Peyer's patch (tissue), 4 donors: ENCODE measurements around the gene LEMD1. TPM values are rescaled to one million over a fixed set of nuclear protein-coding genes. Genes with fewer than 3 reads are reported as not detected.

Experiments used
- DNase-seq, 3 donors: peaks; one replicate each; pipeline ENCODE4 v3.0.0-alpha.2; 2017 to 2019
- H3K27ac ChIP-seq, 4 donors: fragments of 200-600 bp; sonication (generic); one replicate each; pipeline ENCODE4 v1.5.1; 2016 to 2019
- H3K27me3 ChIP-seq, 2 donors: fragments of 200-600 bp; sonication (generic); one replicate each; pipeline ENCODE4 v1.5.1; 2019
- H3K36me3 ChIP-seq, 3 donors: fragments of 200-600 bp; sonication (generic); one replicate each; pipeline ENCODE4 v1.5.1; 2016 to 2019
- H3K4me1 ChIP-seq, 4 donors: fragments of 200-600 bp; sonication (generic); one replicate each; pipeline ENCODE4 v1.5.1; 2016 to 2019
- H3K4me3 ChIP-seq, 4 donors: fragments of 200-600 bp; sonication (generic); 1 replicate in 3 of 4; 2 replicates in 1 of 4; pipeline ENCODE4 v1.5.1; 2016 to 2019; ENCODE audit warnings: mild to moderate bottlenecking in 1 of 4
- H3K9me3 ChIP-seq, 4 donors: fragments of 200-600 bp; sonication (generic); one replicate each; pipeline ENCODE4 v1.5.1; 2016 to 2019; ENCODE audit warnings: mild to moderate bottlenecking in 1 of 4
- POLR2A ChIP-seq, 2 donors: fragments of 450-650 bp; IDR thresholded peaks; one replicate each; pipeline ENCODE4 v1.5.1; 2017; ENCODE audit warnings: antibody characterized with exemption in 2 of 2, mild to moderate bottlenecking in 2 of 2, moderate library complexity in 2 of 2
- total RNA-seq, 4 donors: library from RNA; depleted of rRNA; stranded (reverse); fragments of >200 nt; gene quantifications; one replicate each; pipeline ENCODE4 v1.1.0, GENCODE V29; 2016
- TF ChIP-seq, protein P1 (sequence below), 6 experiments: fragments of 450-650 bp in 4 of 6; fragments of 200-600 bp in 2 of 6; sonication (generic) in 1 of 6; IDR thresholded peaks; one replicate each; pipeline ENCODE4 v1.5.1; 2017 to 2019; ENCODE audit warnings: antibody characterized with exemption in 6 of 6, mild to moderate bottlenecking in 3 of 6, moderate library complexity in 1 of 6

Gene LEMD1
- total RNA-seq, 4 donors from 2014 or later, result 2.4 to 3.7 TPM; not detected in 2

DNA sequence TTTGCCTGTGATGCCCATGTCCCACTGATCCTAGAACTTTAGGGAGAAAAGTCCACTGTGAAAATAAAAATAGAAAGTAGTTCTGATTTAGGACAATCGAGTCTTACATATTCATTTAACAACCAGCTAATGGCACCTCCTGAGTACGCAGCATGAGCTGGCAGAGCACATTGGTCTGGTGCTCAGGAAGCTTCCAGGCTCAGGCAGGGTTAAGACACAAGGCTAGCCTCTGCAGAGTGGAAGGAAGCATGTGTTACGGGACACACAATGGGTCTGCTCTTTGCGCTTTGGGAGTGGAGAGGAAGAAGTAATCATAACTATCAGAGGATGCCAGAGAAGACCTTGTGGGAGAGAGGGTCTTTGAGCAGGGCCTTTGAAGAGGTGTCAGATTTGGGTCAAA, 61.0 kb downstream of the LEMD1 start:
- Histone ChIP-seq H3K4me1 (peaks cover 0 to 3% (median 0%) of the 10 kb centered on the region in 4 donors), H3K9me3 (no peaks in the 10 kb centered on the region), H3K27me3 (no peaks in the 10 kb centered on the region), H3K27ac (no peak overlapping the region), H3K36me3 (no peaks in the 10 kb centered on the region), H3K4me3 (no peak overlapping the region)
- no peak for DNase-seq
- no peak for TF ChIP-seq POLR2A (IDR thresholded peaks at IDR 0.05)
- TF ChIP-seq, protein P1, sequence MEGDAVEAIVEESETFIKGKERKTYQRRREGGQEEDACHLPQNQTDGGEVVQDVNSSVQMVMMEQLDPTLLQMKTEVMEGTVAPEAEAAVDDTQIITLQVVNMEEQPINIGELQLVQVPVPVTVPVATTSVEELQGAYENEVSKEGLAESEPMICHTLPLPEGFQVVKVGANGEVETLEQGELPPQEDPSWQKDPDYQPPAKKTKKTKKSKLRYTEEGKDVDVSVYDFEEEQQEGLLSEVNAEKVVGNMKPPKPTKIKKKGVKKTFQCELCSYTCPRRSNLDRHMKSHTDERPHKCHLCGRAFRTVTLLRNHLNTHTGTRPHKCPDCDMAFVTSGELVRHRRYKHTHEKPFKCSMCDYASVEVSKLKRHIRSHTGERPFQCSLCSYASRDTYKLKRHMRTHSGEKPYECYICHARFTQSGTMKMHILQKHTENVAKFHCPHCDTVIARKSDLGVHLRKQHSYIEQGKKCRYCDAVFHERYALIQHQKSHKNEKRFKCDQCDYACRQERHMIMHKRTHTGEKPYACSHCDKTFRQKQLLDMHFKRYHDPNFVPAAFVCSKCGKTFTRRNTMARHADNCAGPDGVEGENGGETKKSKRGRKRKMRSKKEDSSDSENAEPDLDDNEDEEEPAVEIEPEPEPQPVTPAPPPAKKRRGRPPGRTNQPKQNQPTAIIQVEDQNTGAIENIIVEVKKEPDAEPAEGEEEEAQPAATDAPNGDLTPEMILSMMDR (IDR thresholded peaks at IDR 0.05), result no peak

DNA sequence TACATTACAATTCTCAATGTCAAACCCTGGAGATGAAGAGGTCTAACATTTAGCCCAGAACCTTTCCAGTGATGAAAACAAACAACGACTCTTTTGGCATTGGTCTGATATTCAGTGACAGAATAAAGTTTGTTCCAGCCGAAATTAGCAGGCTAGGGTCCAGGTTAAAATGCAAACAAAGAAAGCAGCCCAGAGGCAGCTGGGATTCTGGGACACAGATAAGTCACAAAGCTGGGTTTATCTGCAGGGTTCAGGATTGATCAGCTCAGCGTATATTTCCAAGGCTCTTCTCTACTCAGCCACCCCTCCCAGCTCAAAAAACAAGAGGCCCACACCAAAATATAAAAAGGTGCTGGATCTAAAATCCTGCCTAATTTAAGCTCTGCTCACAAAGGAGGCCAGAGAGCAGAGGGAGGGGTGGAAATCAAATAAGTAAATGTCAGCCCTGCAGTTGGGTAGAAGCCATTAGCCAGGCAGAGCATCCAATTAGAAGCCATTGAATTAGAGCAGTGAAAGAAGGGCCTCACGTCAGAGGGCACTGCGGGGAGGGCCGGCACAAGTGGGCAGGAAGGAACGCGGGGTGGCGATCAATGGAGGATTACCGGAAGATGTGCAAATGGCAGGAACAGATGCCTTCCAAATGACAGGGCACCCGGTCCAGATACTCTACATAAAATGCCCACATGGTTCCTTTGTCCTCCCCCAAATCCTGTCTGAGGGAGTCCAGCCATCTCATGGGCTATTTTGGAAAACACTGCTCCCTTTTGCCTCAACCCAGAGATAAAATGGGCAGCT, 61.9 kb downstream of the LEMD1 start:
- H3K9me3 ChIP-seq, result no peaks in the 10 kb centered on the region
- H3K27me3 ChIP-seq, result no peaks in the 10 kb centered on the region
- H3K4me1 ChIP-seq, result peaks cover 0 to 7% (median 0%) of the 10 kb centered on the region in 4 donors
- no peaks in the 10 kb centered on the region for H3K36me3 ChIP-seq
- H3K27ac ChIP-seq, result no peak overlapping the region
- TF ChIP-seq POLR2A (IDR thresholded peaks at IDR 0.05), result no peak
- TF ChIP-seq, protein P1 (IDR thresholded peaks at IDR 0.05), result no peak
- no peak overlapping the region for H3K4me3 ChIP-seq
- DNase-seq, result no peak

DNA sequence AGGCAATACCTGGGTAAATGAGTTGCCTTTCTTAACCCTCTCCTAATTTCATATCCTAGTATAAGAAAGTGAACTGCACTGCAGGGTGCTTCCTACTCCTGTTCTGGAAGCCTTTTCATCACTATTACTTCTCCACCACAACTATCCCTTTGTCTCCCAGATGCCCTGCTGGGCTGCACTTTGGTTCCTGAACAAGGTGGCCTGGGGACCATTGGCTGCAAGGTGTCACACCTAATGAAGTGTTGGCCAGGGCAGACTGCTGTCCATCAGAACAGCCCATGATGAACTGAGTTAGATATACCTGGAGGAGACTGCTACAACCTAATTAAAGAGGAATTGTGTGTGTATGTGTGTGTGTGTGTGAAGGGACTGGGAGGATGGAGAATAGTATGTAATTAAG, 63.3 kb downstream of the LEMD1 start:
- Histone ChIP-seq H3K27ac (no peak overlapping the region), H3K36me3 (no peaks in the 10 kb centered on the region), H3K27me3 (no peaks in the 10 kb centered on the region), H3K4me1 (peaks cover 0 to 14% (median 0%) of the 10 kb centered on the region in 4 donors), H3K9me3 (no peaks in the 10 kb centered on the region), H3K4me3 (no peak overlapping the region)
- no peak for DNase-seq
- no peak for TF ChIP-seq POLR2A (IDR thresholded peaks at IDR 0.05)
- TF ChIP-seq, protein P1 (IDR thresholded peaks at IDR 0.05), result no peak

DNA sequence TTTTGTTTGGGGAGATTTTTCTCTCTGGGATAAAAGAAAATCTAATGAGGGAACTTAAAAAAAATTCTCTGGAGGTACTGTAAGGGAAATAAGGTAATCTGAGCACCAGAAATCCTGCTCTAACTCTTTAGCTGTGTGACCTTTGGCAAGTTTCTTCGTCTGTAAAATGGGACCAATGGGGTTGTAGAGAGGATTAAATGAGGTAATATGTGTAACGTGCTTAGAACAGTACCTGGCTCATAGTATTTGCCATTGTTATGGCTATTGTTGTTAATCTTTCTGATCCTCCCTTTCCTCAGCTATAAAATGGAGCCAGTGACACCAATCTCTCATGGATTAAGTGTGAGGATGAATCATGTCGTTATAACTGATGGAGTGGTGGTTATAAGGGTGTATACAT, 64.3 kb downstream of the LEMD1 start:
- no peak for DNase-seq
- no peaks in the 10 kb centered on the region for H3K27me3 ChIP-seq
- H3K27ac ChIP-seq, result no peak overlapping the region
- no peak for TF ChIP-seq POLR2A (IDR thresholded peaks at IDR 0.05)
- TF ChIP-seq, protein P1 (IDR thresholded peaks at IDR 0.05), result no peak
- H3K4me3 ChIP-seq, result no peak overlapping the region
- no peaks in the 10 kb centered on the region for H3K36me3 ChIP-seq
- peaks cover 0 to 14% (median 0%) of the 10 kb centered on the region in 4 donors for H3K4me1 ChIP-seq
- no peaks in the 10 kb centered on the region for H3K9me3 ChIP-seq

DNA sequence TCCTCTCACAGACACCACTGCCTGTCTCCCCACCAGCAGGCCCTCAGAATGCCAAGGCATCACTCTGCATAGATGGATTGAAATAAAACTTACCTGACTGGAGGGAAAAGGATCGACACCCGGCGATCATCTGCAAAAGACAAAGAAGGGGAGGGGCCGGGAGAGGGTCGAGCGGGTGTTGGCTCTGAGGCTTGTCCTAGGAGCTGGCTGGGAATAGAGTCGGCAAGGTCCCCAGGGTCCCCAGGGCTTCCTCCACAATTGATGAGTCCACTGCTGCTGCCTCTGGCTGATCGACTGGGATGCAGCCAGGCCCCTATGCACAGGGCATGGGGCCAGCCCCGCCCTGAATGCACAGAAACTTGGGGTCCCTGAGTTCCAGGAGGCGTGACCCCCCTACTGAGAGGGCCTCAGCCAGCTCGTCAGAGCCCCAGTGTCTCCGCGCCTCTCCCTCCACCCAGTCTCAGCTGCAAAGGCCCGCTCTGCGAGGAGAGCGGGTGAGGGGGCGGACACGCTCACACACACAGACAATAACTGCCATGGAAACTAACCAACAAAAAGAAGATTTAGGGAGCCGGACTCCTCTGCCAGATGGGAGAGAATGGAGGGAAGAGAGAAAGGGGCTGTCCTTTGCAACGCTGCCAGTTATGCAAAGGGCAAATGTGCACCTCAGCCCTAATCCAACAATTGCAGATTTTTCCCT, 65.3 kb downstream of the LEMD1 start, which contains the start of gene KLHDC8A:
KLHDC8A (minus strand) TSS at position 483 of the 700 bp plus-strand sequence. CDS start 13,318 bp downstream, outside the sequence.
- H3K4me1 ChIP-seq, result peaks cover 0 to 14% (median 0%) of the 10 kb centered on the region in 4 donors
- no peaks in the 10 kb centered on the region for H3K9me3 ChIP-seq
- no peaks in the 10 kb centered on the region for H3K36me3 ChIP-seq
- H3K27ac ChIP-seq, result no peak within 1 kb of the TSS
- no peaks in the 10 kb centered on the region for H3K27me3 ChIP-seq
- no peak for DNase-seq
- no peak within 1 kb of the TSS for H3K4me3 ChIP-seq
- TF ChIP-seq, protein P1 (IDR thresholded peaks at IDR 0.05), result no peak
- no peak for TF ChIP-seq POLR2A (IDR thresholded peaks at IDR 0.05)
